Measurements from ENCODE around the gene OMA1.

OMA1 gene

GRCh38 chr1:58436615-58437297, 109.8 kb downstream of the OMA1 start:
- no peaks in the 10 kb centered on the region for H3K27me3 ChIP-seq (ENCODE audit: control insufficient read depth in 1 of 2, insufficient read depth in 2 of 2, low read length in 2 of 2)
- H3K9me3 ChIP-seq (ENCODE audit: low read length), result no peaks in the 10 kb centered on the region
- no peak overlapping the region for H3K4me3 ChIP-seq (ENCODE audit: low read depth in 1 of 2, low read length in 2 of 2)
- H3K36me3 ChIP-seq (ENCODE audit: insufficient read depth, low read length), result no peaks in the 10 kb centered on the region
- H3K27ac ChIP-seq (ENCODE audit: low read depth, low read length), result no peak overlapping the region
- H3K9ac ChIP-seq (ENCODE audit: low read length), result no peak overlapping the region
- no peaks in the 10 kb centered on the region for H3K4me1 ChIP-seq (ENCODE audit: insufficient read depth, low read length)

GRCh38 chr1:58435376-58435775, 111.2 kb downstream of the OMA1 start:
- Histone ChIP-seq H3K27ac (ENCODE audit: low read depth, low read length) (no peak overlapping the region), H3K4me1 (ENCODE audit: insufficient read depth, low read length) (no peaks in the 10 kb centered on the region), H3K36me3 (ENCODE audit: insufficient read depth, low read length) (no peaks in the 10 kb centered on the region), H3K9me3 (ENCODE audit: low read length) (no peaks in the 10 kb centered on the region), H3K4me3 (ENCODE audit: low read depth in 1 of 2, low read length in 2 of 2) (no peak overlapping the region), H3K27me3 (ENCODE audit: control insufficient read depth in 1 of 2, insufficient read depth in 2 of 2, low read length in 2 of 2) (no peaks in the 10 kb centered on the region), H3K9ac (ENCODE audit: low read length) (no peak overlapping the region)

GRCh38 chr1:58434607-58435006, 111.9 kb downstream of the OMA1 start:
- H3K9ac ChIP-seq (ENCODE audit: low read length), result no peak overlapping the region
- H3K27ac ChIP-seq (ENCODE audit: low read depth, low read length), result no peak overlapping the region
- no peak overlapping the region for H3K4me3 ChIP-seq (ENCODE audit: low read depth in 1 of 2, low read length in 2 of 2)

GRCh38 chr1:58434181-58434580, 112.3 kb downstream of the OMA1 start:
- no peaks in the 10 kb centered on the region for H3K27me3 ChIP-seq (ENCODE audit: control insufficient read depth in 1 of 2, insufficient read depth in 2 of 2, low read length in 2 of 2)
- H3K36me3 ChIP-seq (ENCODE audit: insufficient read depth, low read length), result no peaks in the 10 kb centered on the region
- H3K4me3 ChIP-seq (ENCODE audit: low read depth in 1 of 2, low read length in 2 of 2), result no peak overlapping the region
- H3K9ac ChIP-seq (ENCODE audit: low read length), result no peak overlapping the region
- no peak overlapping the region for H3K27ac ChIP-seq (ENCODE audit: low read depth, low read length)
- H3K9me3 ChIP-seq (ENCODE audit: low read length), result no peaks in the 10 kb centered on the region
- H3K4me1 ChIP-seq (ENCODE audit: insufficient read depth, low read length), result no peaks in the 10 kb centered on the region

More at GRCh38 chr1:58434607-58435006, 111.9 kb downstream of the OMA1 start:
- H3K36me3 ChIP-seq (ENCODE audit: insufficient read depth, low read length), result no peaks in the 10 kb centered on the region
- no peaks in the 10 kb centered on the region for H3K4me1 ChIP-seq (ENCODE audit: insufficient read depth, low read length)
- H3K9me3 ChIP-seq (ENCODE audit: low read length), result no peaks in the 10 kb centered on the region
- H3K27me3 ChIP-seq (ENCODE audit: control insufficient read depth in 1 of 2, insufficient read depth in 2 of 2, low read length in 2 of 2), result no peaks in the 10 kb centered on the region

- Histone ChIP-seq H3K27ac (ENCODE audit: low read depth, low read length) (no peak overlapping the region), H3K36me3 (ENCODE audit: insufficient read depth, low read length) (no peaks in the 10 kb centered on the region), H3K9me3 (ENCODE audit: low read length) (no peaks in the 10 kb centered on the region), H3K27me3 (ENCODE audit: control insufficient read depth in 1 of 2, insufficient read depth in 2 of 2, low read length in 2 of 2) (no peaks in the 10 kb centered on the region), H3K4me3 (ENCODE audit: low read depth in 1 of 2, low read length in 2 of 2) (no peak overlapping the region), H3K9ac (ENCODE audit: low read length) (no peak overlapping the region), H3K4me1 (ENCODE audit: insufficient read depth, low read length) (no peaks in the 10 kb centered on the region)
Measured at GRCh38 chr1:58432851-58433668, 113.5 kb downstream of the OMA1 start.

- no peaks in the 10 kb centered on the region for H3K4me1 ChIP-seq (ENCODE audit: insufficient read depth, low read length)
- no peak overlapping the region for H3K9ac ChIP-seq (ENCODE audit: low read length)
- no peaks in the 10 kb centered on the region for H3K36me3 ChIP-seq (ENCODE audit: insufficient read depth, low read length)
- H3K4me3 ChIP-seq (ENCODE audit: low read depth in 1 of 2, low read length in 2 of 2), result no peak overlapping the region
- H3K27ac ChIP-seq (ENCODE audit: low read depth, low read length), result no peak overlapping the region
- no peaks in the 10 kb centered on the region for H3K9me3 ChIP-seq (ENCODE audit: low read length)
- no peaks in the 10 kb centered on the region for H3K27me3 ChIP-seq (ENCODE audit: control insufficient read depth in 1 of 2, insufficient read depth in 2 of 2, low read length in 2 of 2)
Measured at GRCh38 chr1:58431901-58432620, 114.5 kb downstream of the OMA1 start.

All from muscle layer of colon (tissue), 2 donors.